NCI-H2107 (cell line): ENCODE data around the gene PGF.
A peak's percentile ranks its signal among the peaks of the same experiment; 100 is the strongest.

Experiments used
- DNase-seq: peaks from one replicate; lab custom pipeline; 2025; lab: John Stamatoyannopoulos, UW

The PGF gene

DNA sequence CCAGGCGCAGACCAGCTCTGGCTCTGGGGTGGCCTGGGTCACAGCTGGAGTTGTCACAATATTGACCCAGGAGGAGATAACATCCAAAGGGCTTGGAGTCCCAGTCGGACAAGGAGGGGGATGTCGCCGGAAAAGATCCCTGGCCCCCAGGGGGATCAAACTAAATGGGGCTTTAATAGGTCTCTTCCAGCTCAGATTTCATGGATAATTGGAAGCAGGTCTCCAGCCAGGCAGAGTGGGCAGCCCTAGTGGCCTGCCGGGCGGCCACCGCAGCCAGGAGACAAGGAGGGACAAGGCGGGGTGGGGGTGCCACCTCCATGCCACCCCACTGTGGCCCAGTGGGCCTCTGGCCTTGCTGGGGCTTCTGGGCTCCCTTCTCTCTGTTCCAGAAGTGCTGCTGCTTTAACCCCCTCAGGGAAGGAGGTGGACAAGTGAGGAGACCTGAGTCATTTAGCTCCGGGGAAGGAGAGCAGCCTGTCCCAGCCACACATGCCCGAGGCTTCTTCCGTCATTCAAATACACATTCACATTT lies 23.1 kb upstream of the PGF start:
- DNase-seq: no peak

DNA sequence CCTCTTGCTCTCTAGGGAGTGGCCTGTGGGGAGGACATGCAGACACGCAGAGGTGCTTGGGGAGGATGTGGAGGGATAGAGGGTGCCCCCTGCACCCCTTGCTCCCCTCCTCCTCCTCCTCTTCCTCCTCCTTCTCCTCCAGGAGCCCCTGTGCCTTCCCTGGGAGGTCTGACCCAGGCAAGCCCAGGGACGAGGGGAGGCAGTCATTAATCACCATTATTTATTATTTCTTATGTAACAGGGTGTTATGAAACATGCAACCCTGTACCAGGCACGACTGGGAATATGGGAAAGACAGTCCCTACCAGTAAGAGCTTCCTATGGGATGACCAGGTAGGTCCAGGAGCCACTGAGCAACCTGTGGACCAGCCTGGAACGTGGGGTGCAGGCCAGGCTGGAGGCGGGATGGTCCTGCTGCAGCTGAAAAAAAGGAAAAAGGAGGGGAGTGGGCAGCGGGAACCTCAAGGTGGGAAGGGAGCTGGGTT lies 22.5 kb upstream of the PGF start:
- no peak for DNase-seq

DNA sequence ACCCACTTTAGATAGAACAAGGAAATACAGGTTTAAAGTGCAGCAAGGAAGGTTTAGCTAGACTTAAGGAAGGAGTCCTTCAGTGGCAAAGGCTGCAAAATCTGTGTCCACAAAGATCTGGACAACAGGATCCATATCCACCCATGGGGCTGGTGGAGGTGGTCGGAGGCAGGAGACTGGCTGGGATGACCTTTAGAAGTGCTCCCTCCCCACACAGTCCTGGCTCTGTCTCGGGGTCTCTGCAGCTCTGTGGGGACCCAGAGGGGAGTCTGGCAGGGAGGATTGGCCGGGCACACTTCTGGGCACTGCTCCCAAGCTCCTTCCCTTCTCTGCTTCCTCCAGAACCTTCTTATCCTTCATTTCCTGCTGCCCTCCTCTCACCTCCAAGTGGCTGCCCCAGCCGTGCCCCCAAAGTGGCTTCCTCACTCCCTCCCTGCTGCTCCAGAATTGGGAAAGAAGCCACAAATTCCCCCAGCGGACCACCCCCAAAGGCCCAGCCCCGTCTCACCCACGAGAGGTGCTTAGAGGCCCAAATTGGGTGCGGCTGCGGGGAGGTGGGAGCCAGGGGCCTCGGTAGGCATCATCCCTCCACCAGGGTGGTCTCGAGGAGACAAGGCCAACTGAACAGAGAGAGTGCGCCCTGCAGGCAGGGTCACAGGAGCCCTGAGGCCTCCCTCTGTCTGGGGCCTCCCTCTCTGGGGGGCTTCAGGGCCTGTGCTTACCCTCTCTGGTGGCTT lies 21.9 kb upstream of the PGF start:
- DNase-seq: no peak

DNA sequence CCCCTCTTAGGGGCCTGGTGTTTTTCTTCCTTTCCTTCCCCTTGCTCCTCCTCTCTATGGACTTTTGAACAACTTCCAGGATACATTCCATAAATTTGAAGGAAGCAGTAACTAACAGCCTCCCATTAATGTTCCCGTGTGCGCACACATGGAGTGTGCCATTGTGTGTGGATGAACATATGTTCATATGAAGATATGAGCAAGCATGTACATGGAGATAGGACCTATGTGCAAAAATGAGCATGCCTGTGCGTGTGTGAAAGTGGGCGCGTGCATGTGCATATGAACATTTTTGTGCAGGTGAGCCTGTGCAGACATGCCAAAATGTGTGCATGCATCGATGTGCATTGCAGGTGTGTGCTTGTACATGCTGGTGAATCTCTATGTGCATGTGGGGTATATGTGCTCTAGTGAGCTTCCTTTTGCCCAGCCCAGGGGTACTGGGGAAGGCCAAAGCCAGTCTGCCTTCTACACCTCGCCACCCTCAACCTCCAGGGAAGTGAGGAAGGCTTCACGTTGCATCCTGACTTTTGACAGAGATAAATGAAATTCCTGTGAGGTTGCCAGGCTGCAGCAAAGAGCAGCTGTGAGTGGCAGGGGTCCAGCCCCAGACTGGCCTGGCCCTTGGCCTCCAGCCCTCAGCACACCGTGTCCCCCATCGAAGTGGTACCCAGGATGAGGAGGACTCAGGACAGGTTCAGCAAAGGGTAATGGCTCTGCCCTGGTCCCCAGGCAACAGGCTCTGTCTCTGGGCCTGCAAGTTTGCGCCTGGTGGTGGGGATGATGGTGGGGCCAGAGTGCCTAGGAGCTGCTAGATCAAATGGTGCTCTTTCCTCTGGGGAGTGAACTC lies 21.1 kb upstream of the PGF start:
- DNase-seq: no peak

DNA sequence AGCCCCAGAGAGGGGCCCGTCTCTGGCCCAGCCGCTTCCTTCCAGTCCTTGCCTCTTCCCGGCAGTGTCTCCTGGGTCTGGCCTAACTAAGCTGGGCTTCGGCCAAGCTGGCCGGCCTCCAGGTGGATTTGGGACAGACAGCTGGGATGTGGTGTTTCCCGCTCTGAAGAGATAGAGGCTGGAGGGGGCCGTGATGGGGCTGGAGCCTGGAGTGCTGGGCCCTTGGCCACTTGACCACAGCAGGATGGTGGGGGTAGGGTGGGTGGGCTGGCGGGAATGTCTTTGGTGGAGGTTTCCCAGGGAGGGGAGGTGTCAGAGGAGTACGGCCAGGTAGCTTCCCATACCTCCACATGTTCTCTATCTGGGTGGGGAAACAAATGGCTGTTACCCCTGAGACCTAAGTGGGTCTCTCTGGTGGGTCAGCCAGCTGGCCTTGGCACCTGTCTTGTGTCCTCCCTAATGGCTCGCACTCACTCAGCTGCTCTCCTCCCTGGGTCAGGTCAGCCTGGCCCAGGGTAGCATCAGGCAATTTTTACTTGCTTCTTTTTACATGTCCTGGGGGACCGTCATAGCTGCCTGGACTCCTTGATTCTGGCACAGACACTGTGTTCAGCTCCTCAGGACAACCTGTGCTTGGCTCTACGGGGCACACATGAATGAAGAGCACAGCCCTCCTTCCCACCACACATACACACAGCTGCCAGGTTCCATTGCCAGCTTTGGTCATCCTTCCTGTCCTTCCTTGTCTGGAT lies 19.8 kb upstream of the PGF start:
- no peak for DNase-seq

DNA sequence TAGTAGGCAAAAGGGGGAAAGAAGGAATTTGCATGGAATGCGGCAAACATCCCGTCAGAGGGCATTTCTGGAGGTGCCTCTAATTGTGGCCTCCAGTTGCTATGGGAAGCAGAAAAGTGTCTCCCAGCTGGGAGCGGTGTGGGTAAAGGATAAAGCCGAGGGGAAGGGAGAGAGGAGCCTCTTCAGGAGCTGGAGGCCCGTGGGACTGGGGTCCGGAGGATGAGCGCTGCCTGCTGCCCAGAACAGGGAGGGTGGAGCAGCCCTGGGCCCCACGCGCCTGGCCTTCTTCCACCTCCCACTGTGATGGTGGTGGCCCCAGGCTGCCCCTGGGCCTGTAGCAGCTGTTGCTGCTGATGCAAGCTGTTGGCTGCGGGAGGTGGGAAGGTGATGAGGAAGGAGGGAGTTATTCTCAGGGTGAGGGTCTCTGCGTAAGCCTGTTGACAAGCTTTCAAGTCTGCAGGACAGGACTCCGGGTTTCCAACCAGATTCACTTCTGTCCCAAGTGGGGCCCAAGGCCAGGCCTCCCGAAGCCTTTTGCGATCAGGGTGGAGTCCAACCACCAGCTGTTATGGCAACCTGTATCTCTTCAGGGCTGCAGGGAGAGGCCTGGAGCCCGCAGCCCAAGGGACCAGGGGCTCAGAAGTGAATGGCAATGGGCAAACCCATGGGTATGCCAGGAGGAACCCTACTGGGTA lies 19.1 kb upstream of the PGF start:
- no peak for DNase-seq

DNA sequence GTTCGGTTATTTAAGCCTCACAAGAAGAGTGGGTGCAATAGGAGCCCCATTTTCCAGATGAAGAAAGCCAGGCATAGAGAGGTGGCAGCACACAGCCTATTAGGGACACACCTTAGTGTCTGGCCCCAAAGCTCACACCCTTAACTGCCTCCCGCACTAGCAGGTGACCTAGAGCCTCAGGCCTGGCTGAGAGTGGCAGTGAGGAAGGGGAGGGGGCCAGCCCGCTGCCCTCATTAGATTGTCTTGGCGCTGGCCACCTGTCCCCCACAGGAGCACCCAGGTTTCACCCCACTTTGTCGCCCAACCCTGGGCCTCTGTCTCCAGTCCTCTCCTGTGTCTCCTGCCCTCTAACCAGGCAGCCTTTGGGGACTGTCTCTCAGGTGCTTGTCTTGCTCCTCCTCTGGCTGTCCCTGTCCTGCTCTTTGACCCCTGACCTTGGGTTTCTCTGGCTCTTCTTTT lies 18.5 kb upstream of the PGF start:
- DNase-seq: no peak

DNA sequence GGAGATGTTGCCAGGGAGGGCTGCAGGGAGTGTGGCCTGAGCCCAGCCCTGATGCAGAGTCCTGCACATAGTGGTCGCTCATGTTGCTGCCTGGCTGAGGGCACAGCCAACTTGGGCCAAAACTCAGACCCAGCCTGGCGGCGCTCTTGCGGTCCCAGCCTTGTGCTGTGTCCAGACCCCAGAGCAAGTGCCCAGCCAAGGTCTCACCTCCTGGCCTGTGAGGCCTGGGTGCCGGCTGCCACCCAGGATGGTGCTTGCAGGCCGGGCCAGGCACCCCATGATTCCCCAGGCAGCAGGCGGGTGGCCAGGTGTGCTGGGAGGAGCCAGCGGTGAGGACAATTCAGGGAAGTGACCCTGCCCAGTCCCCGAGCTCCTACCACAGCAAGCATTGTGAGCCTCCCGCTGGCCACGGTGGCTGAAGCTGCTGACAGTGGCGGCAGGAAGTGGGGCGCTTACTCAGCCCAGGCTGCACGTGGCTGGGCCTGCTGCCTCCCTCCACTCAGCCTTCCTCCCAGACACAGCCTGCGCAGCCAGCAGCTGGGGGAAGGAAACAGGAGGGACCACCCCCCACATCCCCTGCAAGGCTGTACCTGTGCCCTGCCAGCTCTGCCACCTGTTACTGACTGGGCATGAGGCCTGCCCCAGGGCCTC lies 17.7 kb upstream of the PGF start:
- DNase-seq: peak; percentile 30

DNA sequence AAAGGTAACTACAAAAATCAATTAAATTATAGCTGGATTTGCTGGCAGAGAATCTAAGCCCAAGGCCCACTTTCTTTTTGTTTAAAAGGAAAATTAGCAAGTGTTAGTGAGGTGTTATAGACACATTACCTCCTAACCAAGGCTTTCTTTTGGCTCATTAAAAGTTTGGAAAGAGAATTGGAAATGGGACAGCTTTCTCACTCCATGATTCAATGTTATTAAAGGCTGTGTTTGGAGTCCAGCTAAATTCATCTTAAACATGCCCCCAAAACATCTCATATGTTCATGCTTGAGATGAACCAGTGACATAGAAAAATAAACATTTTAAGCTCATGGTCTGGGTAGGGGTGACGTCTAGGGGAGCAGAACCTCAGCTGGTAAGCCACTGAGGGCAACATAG lies 13.4 kb upstream of the PGF start:
- DNase-seq: no peak

DNA sequence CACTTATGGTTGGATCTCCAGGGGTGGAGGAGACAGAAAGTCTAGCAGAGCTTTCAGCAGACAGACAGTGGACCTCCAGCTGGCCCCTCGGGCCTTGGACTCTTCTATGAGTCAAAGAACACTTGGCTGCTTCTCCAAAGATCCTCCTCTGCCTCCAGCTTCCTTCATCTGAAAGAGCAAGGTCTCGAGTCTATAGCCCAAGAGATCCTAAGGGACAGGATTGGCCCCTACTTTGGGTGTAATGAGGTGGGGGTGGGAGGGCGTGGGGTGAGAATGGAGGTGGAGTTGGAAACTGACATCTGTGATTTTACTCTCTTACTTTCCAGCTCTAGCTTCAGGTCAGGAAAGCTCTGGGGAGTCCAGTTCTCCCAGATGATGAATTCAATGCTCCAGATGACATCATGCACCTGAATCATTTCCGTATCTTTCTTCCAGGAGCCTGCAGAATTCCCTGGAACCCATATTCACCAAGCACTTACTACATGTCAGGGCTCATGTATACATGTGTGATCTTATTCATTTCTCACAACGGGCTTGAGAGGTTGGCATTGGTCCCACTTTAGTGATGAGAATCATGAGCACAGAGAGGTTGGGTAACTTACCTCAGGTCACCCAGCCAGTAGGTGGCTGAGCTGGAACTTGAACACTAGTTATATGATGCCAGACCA lies 10.2 kb upstream of the PGF start:
- DNase-seq: no peak

DNA sequence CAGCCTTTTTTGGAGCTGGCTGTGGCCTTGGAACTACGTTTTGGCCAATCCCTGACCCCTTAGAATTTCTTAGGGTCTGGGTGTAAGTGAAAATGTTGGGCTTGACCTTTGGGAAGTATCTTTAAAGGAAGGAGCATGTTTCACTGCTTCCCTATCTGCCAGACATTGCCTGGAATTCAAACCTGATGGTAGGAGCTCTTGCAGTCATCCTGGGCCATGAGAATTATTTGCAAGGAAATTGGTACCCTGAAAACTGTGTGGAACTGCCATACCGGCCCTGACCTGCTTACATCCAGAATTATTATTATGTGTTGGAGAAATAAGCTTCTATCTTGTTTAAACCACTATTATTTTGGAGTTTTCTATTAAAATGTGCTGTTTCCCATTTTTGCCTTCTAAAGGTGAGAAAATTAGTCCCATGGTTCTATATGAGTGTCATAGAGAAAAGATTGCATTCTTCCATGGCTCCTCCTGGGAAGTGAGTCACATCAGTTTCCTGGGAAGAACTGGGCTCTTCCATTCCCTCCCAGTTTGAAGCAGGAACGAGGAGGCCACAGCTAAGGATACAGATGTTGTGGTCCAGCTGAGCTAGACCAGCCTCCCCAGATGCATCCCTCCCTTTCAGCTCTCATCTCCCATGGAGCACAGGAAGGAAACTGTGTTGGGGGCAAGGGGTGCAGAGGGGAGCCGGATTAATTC lies 9.5 kb upstream of the PGF start:
- DNase-seq: no peak

DNA sequence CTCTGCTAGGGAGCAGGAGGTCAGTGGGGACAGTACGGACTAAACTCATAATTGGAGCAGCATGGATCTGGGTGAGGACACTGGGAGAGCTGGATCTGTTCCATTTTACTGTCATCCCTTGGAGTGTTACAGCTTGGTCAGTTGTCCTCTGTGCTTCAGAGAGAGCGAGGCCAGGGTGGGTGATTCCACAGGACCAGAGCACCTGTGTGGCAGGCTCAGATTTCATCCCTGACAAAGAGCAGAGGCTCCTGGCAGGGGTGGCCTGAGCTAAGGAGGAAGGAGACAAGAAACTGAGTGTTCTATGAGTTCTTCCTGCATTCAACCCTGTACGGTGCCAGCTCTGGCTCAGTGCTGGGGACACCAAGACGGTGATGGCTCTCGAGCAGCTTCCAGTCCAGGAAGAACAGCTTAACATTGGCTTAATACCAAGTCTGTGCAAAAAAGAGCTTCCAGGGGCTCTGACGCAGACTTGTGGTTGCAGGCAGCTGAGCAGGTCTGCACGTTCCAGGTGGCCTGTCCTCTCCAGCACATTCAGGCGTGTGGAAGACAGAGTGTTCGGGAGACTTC lies 8.4 kb upstream of the PGF start:
- DNase-seq: peak; percentile 52

DNA sequence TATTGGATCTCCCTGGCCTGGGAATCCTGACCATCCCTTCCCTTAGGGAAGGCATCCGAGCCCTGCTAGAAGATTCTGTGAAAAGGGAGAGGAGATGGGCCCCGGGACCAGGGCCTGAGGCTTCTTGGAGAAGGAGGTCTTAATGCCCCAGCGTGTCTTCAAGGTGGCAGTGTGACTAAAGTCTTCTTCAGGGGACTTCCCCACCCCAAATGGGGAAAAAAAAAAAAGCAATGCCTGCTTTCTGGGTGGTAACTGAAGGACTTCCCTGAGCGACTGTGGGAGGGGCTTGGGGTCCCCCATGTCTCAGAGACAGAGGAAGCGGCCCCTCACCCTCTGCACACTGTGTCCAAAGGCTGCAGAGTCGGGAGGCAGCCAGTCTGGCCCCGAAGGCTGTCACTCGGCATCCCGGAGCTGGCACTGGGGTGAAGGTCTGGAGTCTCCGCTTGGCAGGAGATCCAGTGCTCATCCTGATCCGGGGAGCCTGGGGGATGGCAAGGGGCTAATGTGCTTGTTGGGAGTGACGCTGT lies 7.8 kb upstream of the PGF start:
- DNase-seq: no peak

DNA sequence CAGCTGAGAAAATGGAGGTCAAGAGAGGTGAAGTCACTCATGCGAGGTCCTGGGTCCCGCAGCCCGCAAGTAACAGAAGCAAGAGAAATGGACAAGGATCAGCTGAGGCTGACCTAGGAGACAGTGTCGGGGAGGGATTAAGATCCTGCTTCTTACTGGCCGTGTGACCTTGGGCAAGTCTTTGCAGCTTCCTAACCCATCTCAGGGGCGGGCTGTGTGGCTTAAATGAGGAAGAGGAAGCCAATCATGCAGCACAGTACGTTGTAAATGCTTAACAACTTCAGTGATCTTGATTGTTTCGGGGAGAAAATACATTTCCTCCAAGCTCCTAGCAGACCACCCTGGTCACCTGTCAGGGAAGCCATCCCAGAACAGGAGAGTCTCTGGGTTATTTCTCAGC lies 7.1 kb upstream of the PGF start:
- no peak for DNase-seq

DNA sequence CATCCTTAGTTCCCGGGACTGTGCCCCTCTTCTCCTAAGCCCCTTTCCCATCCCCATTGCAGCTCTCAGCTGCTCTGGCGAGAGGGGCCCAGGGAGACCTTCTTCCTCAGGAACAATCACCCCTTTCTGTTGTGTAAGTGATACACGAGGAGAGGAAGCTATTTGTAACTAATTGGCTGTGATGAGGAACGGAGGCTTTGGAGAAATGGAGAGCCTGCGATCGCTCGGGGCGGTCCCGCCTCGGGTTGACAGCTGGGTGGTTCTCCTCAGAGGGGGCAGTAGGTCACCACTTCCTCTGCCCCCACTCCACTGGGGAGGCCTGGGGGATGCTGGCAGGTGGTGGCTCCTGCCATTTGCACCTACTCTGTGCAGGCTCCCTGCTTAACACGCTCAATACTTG lies 6.6 kb upstream of the PGF start:
- DNase-seq: no peak

DNA sequence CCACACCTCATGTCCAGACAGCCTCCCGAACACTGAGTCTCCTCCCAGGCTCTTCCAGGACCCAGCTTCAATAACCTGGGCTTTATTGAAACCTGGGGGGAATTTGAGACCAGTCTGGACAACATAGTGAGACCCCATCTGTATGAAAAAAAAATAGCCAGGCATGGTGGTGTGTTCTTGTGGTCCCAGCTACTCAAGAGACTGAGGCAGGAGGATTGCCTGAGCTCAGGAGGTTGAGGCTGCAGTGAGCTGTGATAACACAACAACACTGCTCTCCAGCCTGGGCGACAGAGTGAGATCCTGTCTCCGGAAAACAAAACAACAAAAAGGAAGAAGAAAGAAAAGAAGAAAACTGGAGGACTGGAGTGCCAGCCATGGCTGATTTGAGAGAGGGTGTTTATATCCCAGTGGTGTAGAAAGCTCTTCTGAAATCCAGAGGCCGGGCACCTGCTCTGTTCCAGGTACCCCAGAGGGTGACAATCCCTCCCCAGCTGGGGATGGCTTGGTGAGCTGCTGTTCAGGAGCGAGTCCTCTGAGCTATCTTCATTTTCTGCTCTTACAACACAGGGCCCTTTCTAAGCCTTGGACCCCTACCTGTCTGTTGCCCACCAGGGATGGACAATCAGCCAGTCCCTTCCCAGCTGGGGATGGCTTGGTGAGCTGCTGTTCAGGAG lies 6.0 kb upstream of the PGF start:
- DNase-seq: no peak

DNA sequence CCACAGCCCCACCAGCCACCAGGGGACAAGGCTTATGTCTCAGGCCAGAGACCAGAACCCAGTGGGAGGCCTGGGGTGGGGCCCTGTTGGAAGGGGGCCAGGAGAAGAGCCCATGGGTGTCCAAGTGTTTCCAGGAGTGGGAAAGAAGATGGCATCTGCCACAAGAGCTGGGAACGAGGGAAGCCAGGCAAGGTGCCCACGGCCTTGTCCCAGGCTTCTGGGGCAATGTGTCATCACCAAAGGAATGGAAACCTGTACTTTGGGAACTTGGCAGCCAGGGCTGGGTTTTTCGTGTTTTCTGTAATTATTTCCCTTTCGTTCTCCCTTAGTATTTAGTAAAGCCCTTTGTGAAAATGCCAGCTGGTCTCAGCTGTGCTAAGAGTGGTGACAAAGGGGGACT lies 5.3 kb upstream of the PGF start:
- no peak for DNase-seq

DNA sequence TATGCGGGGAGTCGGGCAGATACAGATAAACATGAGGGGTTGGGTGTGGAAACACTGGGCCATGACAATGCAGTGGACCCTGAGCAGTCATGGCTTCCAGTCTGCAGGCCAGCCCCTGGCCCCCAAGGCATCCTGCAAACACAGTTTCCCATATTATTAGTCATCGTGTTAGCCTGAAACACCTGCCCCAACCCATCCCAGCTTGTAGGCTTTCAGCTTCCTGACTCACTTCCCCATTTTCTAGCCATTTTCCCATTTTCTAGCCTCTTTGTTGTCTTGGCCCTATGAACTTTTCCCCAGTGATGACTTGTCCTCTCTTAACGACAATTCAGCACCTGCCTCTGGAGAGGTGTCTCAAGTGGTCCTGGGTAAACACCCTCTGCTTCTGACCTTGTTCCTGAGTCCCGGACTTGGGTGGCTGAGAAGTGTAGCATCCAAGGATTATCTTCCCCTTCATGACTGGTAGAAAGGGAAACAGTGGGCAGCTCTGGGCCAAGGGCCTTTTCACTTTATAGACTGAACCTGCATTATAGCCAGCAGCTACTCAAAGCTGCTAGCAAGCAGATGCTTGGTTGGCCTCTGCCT lies 4.3 kb upstream of the PGF start:
- no peak for DNase-seq
